Lower leg skin (tissue), 3 donors: Measurements from ENCODE around the gene ANKRD23.

ENCODE experiments used
- POLR2A ChIP-seq, 2 donors: fragments of 450-650 bp; IDR thresholded peaks; one replicate each; pipeline ENCODE4 v1.6.1; 2016 to 2017; ENCODE audit warnings: antibody characterized with exemption in 2 of 2, mild to moderate bottlenecking in 1 of 2, moderate library complexity in 1 of 2
- TF ChIP-seq, protein P1 (sequence below), 3 donors: fragments of 450-650 bp; IDR thresholded peaks; one replicate each; pipeline ENCODE4 v1.5.1; 2016; ENCODE audit warnings: antibody characterized with exemption in 3 of 3, mild to moderate bottlenecking in 3 of 3, moderate library complexity in 2 of 3

DNA sequence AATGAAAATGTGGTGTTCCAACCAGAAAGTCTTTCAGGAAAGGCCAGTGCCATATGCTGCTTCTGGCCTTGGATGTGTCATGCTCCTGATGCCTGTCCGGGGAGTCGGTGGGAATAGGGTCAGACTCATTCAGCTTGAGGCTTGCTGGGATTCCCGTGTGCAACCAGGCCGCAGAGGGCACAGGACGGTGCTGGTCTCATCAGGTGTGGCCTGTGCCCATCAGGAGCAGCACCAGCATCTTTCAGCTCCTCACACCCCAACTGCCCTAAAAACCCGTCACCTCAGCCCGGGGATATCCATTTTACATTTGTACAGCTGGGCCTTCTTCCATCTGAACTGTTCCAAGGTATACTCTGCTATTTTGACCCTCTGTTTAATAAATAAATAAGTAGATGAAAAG is 41.1 kb downstream of the ANKRD23 start:
- TF ChIP-seq, protein P1, sequence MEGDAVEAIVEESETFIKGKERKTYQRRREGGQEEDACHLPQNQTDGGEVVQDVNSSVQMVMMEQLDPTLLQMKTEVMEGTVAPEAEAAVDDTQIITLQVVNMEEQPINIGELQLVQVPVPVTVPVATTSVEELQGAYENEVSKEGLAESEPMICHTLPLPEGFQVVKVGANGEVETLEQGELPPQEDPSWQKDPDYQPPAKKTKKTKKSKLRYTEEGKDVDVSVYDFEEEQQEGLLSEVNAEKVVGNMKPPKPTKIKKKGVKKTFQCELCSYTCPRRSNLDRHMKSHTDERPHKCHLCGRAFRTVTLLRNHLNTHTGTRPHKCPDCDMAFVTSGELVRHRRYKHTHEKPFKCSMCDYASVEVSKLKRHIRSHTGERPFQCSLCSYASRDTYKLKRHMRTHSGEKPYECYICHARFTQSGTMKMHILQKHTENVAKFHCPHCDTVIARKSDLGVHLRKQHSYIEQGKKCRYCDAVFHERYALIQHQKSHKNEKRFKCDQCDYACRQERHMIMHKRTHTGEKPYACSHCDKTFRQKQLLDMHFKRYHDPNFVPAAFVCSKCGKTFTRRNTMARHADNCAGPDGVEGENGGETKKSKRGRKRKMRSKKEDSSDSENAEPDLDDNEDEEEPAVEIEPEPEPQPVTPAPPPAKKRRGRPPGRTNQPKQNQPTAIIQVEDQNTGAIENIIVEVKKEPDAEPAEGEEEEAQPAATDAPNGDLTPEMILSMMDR (IDR thresholded peaks at IDR 0.05): no peak
- no peak for TF ChIP-seq POLR2A (IDR thresholded peaks at IDR 0.05)
